Peyer's patch (tissue), 4 donors: ENCODE measurements around the gene PTPRU.

Source experiments
- POLR2A ChIP-seq, 2 donors: fragments of 450-650 bp; IDR thresholded peaks; one replicate each; pipeline ENCODE4 v1.5.1; 2017; ENCODE audit warnings: antibody characterized with exemption in 2 of 2, mild to moderate bottlenecking in 2 of 2, moderate library complexity in 2 of 2
- TF ChIP-seq, protein P1 (sequence below), 6 experiments: fragments of 450-650 bp in 4 of 6; fragments of 200-600 bp in 2 of 6; sonication (generic) in 1 of 6; IDR thresholded peaks; one replicate each; pipeline ENCODE4 v1.5.1; 2017 to 2019; ENCODE audit warnings: antibody characterized with exemption in 6 of 6, mild to moderate bottlenecking in 3 of 6, moderate library complexity in 1 of 6

DNA sequence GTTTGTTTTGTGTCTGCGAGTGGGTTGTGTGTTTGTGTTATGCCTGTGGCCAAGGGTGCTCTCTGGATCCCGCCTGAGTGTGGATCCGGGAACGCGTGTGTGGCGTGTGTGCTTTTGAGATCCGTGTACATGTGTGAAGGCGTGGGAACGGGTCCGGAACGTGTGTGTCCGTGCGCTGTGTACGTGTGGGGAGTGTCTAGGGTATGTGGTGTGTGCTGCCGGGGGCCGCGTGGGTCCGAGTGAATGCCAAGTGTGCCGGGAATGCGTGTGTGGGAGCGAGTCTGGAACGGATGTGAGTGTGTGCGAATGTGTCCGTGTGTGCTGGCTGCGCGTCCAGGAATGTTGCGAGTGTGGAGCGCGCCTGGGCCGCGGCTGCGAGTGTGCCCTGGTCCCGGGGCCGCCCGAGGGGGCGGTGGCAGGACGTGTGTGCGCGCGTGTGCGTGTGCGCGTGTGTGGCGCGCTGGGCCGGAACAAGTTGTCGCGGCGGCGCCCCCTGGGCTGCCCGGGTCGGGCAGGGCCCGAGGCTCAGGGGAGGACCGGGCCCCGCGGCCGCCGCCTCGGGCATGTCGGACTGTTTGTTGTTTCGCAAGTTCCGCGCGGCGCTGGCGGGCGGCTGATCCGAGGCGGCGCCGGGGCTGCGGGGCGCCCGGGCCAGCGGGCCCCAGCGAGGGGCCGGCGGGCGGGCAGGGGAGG, 953 bp downstream of the PTPRU start:
- TF ChIP-seq, protein P1, sequence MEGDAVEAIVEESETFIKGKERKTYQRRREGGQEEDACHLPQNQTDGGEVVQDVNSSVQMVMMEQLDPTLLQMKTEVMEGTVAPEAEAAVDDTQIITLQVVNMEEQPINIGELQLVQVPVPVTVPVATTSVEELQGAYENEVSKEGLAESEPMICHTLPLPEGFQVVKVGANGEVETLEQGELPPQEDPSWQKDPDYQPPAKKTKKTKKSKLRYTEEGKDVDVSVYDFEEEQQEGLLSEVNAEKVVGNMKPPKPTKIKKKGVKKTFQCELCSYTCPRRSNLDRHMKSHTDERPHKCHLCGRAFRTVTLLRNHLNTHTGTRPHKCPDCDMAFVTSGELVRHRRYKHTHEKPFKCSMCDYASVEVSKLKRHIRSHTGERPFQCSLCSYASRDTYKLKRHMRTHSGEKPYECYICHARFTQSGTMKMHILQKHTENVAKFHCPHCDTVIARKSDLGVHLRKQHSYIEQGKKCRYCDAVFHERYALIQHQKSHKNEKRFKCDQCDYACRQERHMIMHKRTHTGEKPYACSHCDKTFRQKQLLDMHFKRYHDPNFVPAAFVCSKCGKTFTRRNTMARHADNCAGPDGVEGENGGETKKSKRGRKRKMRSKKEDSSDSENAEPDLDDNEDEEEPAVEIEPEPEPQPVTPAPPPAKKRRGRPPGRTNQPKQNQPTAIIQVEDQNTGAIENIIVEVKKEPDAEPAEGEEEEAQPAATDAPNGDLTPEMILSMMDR (IDR thresholded peaks at IDR 0.05) = no peak
- no peak for TF ChIP-seq POLR2A (IDR thresholded peaks at IDR 0.05)
